Urothelium cell line (cell line): ENCODE measurements around the gene DDX49.
"Not testable (repeated sequence)": the region's sequence is repeated elsewhere in the genome, so short reads cannot be mapped to it uniquely, and the experiment has no call there.

ENCODE experiments used
- DNase-seq: peaks from one replicate; pipeline ENCODE4 v3.0.0; 2011; ENCODE audit warnings: low spot score, mixed read lengths
- FAIRE-seq: peaks from 2 replicates; lab custom pipeline; 2011; peaks lifted over from hg19 to GRCh38; lab: Jason Lieb, UNC

Gene DDX49

GRCh38 chr19:18908917-18909619 is 10.4 kb upstream of the DDX49 start:
- DNase-seq = no peak
- no peak for FAIRE-seq

GRCh38 chr19:18910010-18910409 is 9.5 kb upstream of the DDX49 start:
- FAIRE-seq (no peak), DNase-seq (no peak)

GRCh38 chr19:18910801-18911436 is 8.6 kb upstream of the DDX49 start:
- DNase-seq (no peak), FAIRE-seq (no peak)

- no peak for FAIRE-seq
- DNase-seq = no peak
Measured at GRCh38 chr19:18912933-18913332, 6.6 kb upstream of the DDX49 start.

GRCh38 chr19:18913466-18913865 is 6.0 kb upstream of the DDX49 start:
- FAIRE-seq = no peak

GRCh38 chr19:18915639-18916038 is 3.9 kb upstream of the DDX49 start:
- peak; percentile 21 for DNase-seq
- no peak for FAIRE-seq

More at GRCh38 chr19:18913466-18913865, 6.0 kb upstream of the DDX49 start:
- DNase-seq = no peak

GRCh38 chr19:18917593-18917992 is 1.9 kb upstream of the DDX49 start:
- FAIRE-seq, DNase-seq: not testable (repeated sequence)

GRCh38 chr19:18919900-18920214 is 342 bp downstream of the DDX49 start:
- no peak for FAIRE-seq
- DNase-seq = no peak

- no peak for FAIRE-seq
Measured at GRCh38 chr19:18920400-18920799, 885 bp downstream of the DDX49 start.

GRCh38 chr19:18921593-18921992 is 2.1 kb downstream of the DDX49 start:
- FAIRE-seq (no peak), DNase-seq (no peak)

More at GRCh38 chr19:18920400-18920799, 885 bp downstream of the DDX49 start:
- no peak for DNase-seq

- DNase-seq (no peak), FAIRE-seq (no peak)
Measured at GRCh38 chr19:18922228-18922985, 2.9 kb downstream of the DDX49 start.

GRCh38 chr19:18924684-18925213 is 5.2 kb downstream of the DDX49 start:
- DNase-seq = no peak
- no peak for FAIRE-seq

- DNase-seq (no peak), FAIRE-seq (no peak)
Measured at GRCh38 chr19:18928018-18928805, 8.7 kb downstream of the DDX49 start.

GRCh38 chr19:18929311-18929710 is 9.8 kb downstream of the DDX49 start:
- FAIRE-seq = no peak
- DNase-seq = no peak

GRCh38 chr19:18931316-18932162 is 12.0 kb downstream of the DDX49 start:
- FAIRE-seq (no peak), DNase-seq (no peak)

GRCh38 chr19:18932216-18932841 is 12.8 kb downstream of the DDX49 start:
- peak; percentile 68 for DNase-seq
- no peak for FAIRE-seq

- DNase-seq (no peak), FAIRE-seq (no peak)
Measured at GRCh38 chr19:18933297-18933696, 13.8 kb downstream of the DDX49 start.

GRCh38 chr19:18939163-18939562 is 19.6 kb downstream of the DDX49 start:
- FAIRE-seq (no peak), DNase-seq (no peak)

GRCh38 chr19:18939922-18940768 is 20.6 kb downstream of the DDX49 start:
- DNase-seq (peak; percentile 39), FAIRE-seq (no peak)
